ENCODE results near the gene UBL4A. TPM values are rescaled to one million over a fixed set of nuclear protein-coding genes. Genes with fewer than 3 reads are reported as not detected.

The UBL4A gene
- total and polyA plus RNA-seq, 2 of the 13 experiments (the other 11 are each of a cell fraction or from before 2014, with no cell fraction given): 16.8 to 25.5 TPM

- TF ChIP-seq, protein P1, sequence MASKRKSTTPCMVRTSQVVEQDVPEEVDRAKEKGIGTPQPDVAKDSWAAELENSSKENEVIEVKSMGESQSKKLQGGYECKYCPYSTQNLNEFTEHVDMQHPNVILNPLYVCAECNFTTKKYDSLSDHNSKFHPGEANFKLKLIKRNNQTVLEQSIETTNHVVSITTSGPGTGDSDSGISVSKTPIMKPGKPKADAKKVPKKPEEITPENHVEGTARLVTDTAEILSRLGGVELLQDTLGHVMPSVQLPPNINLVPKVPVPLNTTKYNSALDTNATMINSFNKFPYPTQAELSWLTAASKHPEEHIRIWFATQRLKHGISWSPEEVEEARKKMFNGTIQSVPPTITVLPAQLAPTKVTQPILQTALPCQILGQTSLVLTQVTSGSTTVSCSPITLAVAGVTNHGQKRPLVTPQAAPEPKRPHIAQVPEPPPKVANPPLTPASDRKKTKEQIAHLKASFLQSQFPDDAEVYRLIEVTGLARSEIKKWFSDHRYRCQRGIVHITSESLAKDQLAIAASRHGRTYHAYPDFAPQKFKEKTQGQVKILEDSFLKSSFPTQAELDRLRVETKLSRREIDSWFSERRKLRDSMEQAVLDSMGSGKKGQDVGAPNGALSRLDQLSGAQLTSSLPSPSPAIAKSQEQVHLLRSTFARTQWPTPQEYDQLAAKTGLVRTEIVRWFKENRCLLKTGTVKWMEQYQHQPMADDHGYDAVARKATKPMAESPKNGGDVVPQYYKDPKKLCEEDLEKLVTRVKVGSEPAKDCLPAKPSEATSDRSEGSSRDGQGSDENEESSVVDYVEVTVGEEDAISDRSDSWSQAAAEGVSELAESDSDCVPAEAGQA (IDR thresholded peaks at IDR 0.05; ENCODE audit: low read depth): peak; percentile 72; the same call in 1 of the 2 replicates
- TF ChIP-seq, protein P1 (CRISPR knock-in tag; IDR thresholded peaks at IDR 0.05; ENCODE audit: borderline replicate concordance): no peak
- TF ChIP-seq ZBTB42 (CRISPR knock-in tag; IDR thresholded peaks at IDR 0.05) (no peak), HBP1 (CRISPR knock-in tag; IDR thresholded peaks at IDR 0.05; ENCODE audit: low read depth) (no peak), ZBTB7B (CRISPR knock-in tag; IDR thresholded peaks at IDR 0.05) (no peak), HNRNPLL (IDR thresholded peaks at IDR 0.05; ENCODE audit: low read depth, low read length, poor library complexity, severe bottlenecking) (peak; percentile 20), ZNF776 (CRISPR knock-in tag; IDR thresholded peaks at IDR 0.05) (no peak), AGO1 (IDR thresholded peaks at IDR 0.05; ENCODE audit: low read depth, low read length, poor library complexity, severe bottlenecking) (peak; percentile 76), ZNF280D (CRISPR knock-in tag; IDR thresholded peaks at IDR 0.05) (no peak), ZBTB25 (CRISPR knock-in tag; IDR thresholded peaks at IDR 0.05) (no peak), TCF12 (IDR thresholded peaks at IDR 0.05) (no peak), TCF12 (CRISPR knock-in tag; IDR thresholded peaks at IDR 0.05) (0 out of 2 replicates have a peak, but pooled peaks have one; percentile 35), ISL2 (CRISPR knock-in tag; IDR thresholded peaks at IDR 0.05) (no peak), EED (CRISPR knock-in tag; IDR thresholded peaks at IDR 0.05) (no peak)
Observed at GRCh38 chrX:154436983-154437752, 49.2 kb downstream of the UBL4A start, which contains the start of gene GDI1 (continued).
